GM21423 (cell line): ENCODE data around the gene KRT7.
"Not testable (repeated sequence)": the region's sequence is repeated elsewhere in the genome, so short reads cannot be mapped to it uniquely, and the experiment has no call there.

Experiments used
- ATAC-seq: cut with Tn5 transposase; IDR thresholded peaks from one replicate; pipeline ENCODE4 v1.9.1; 2021; ENCODE audit warnings: mild to moderate bottlenecking, moderate library complexity; ENCODE audit not compliant: unreplicated experiment

The KRT7 gene

DNA sequence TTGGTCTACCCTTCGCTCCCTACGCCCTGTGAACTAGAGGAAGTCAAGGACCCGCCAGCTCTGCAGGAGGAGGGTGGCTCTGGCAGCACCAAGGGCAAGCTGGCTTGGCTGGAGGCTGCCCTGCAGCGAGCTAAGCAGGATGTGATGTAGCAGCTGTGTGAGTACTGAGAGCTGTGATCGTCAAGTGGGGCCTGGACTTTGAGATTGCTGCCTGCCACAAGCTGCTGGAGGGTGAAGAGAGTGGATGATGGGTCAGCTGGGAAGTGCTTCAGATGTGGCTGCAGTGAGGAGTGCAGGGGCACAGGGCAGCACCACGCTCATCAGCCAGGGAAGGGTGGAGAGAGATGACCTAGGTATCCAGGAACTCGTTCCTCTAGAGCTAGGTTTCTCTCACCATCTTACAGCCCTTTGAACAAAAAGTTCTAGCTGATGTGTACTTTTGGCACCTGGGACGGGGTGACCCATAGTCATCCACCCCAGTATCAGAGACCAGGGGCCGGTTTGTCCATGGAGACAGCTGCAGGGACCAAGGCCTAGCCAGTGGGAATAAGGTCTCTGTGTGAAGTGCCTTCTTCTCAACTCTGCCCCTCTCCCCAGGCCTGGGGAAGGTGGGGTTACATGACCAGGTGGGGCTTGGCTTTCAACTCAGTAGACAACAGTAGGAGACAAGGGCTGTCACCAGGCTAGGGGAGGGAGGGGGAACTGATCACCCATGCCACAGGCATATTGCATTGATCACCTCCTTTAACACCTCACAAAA, 44.6 kb downstream of the KRT7 start:
- ATAC-seq: no peak

GRCh38 chr12:52278575-52279421, 45.8 kb downstream of the KRT7 start:
- ATAC-seq: peak; percentile 83

GRCh38 chr12:52279422-52280318, 46.6 kb downstream of the KRT7 start:
- no peak for ATAC-seq

DNA sequence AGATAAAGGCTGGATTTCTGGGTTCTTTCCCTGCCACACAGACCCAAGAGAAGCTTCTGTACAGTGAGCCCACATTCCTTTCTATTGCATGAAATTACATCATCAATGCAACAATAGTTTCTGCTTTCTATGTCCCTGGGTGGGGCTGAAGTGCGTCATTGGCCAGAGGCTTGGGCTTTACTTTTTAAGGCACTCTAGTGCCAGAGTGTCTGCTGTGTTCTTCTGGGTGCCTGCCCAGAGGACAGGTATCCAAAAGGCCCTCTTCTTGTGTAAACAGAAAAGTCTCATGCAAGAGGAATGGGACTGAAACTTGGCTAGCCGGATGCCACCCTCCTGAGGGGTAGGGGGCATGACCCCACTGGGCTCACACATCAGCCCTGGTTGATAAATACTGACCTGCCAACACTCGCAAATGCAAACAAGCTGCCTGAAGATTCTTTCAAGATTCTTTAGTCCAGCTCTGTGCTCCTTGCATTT, 47.3 kb downstream of the KRT7 start:
- ATAC-seq: no peak

GRCh38 chr12:52280796-52281560, 47.9 kb downstream of the KRT7 start:
- no peak for ATAC-seq

GRCh38 chr12:52284562-52285171, 51.6 kb downstream of the KRT7 start:
- ATAC-seq: no peak

DNA sequence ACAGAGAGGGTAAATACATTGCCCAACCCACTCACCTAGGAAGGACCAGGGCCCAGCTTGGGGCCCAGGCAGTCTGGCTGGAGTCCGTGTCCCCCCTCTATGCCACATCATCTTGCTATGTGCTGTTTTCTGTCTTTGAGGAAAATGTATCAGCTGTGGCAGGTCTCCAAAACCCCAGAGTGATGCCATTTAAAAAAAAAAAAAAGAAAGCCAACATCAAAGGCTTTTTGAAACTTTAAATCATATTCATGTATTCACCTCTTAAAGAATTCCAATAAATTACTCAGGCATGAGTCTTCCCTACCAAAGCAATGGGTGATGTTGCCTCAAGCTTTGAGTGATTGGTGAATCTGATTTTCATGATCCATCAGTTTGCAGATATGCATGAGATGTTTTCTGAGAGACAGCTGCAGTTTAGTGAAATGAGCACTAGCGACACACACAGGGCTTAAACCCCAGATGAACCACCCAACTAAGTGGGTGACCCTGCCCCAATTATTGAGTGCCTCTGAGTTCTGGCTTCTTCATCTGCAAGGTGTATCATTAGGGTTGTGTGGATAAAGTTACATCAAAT, 52.2 kb downstream of the KRT7 start:
- ATAC-seq: no peak

- ATAC-seq: no peak
Measured at GRCh38 chr12:52285851-52286530, 52.9 kb downstream of the KRT7 start.

DNA sequence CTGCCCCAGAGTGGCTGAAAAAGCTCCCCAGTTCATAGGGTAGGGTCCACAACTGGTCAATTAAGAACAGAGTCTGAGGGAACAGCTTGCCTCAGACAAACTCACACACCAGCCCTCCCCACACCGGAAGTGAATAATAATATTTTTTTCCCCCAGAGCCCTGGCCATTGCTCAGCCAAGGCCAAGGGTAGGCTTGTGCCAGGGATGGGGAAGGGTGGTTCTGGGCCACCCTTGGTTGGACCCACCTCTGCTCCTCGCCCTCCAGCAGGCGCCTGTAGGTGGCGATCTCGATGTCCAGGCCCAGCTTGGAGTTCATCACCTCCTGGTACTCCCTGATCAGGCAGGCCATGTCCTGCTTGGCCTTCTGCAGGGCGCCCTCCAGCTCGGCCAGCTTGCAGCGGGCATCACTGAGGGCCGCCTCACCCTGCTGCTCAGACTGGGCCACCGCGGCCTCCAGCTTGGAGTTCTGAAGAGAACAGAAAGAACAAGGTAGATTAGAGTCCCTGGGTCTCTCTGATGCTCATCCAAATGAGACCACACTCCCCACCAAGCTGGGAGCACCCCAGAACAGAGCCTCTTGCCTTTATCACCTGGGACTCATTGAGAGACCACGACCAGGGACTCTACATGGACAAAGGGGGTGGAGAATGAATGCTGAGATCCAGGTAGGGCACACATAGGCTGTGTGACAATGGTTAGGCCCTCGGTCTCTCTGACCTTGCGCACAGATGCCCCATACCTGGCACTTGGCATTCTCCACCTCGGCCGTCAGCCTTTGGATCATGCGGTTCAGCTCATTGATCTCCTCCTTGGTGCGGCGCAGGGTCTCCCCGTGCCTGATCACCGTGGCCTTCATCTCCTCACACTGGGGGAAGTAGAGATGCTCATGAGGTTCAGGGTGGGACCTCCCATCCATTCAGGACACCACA, 54.1 kb downstream of the KRT7 start:
- ATAC-seq: not testable (repeated sequence)

- ATAC-seq: peak; percentile 97
Measured at GRCh38 chr12:52287816-52288805, 55.1 kb downstream of the KRT7 start.

DNA sequence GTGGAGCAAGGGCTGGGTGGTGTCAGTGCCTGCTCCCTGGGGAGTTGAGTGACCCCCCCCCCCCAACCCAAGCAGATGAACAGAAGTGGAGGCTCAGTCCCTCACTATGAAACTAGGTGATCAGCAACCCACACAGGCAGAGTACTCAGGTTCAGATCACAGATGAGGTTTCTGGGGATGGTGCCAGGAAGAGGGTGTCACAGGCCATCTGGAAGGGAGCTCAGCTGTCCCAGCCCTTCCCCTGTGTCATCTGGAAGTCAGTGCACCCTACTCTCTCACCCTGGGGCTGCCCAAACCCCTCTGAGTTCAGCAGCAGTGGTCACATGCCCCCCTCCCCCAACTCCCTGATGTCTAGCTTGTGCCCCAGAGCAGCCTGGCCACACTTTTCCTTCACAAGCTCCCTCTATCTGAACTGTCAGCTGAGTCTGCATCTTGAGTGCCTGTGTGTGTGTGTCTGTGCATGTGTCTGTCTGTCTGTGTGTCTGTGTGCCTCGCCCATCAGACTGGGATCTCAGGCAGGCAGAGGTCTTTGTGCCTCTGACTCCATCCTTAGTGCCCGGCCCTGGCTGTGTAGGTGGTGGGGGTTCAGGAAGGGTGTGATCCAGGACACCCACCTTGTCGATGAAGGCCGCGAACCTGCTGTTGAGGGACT, 57.6 kb downstream of the KRT7 start:
- not testable (repeated sequence) for ATAC-seq

DNA sequence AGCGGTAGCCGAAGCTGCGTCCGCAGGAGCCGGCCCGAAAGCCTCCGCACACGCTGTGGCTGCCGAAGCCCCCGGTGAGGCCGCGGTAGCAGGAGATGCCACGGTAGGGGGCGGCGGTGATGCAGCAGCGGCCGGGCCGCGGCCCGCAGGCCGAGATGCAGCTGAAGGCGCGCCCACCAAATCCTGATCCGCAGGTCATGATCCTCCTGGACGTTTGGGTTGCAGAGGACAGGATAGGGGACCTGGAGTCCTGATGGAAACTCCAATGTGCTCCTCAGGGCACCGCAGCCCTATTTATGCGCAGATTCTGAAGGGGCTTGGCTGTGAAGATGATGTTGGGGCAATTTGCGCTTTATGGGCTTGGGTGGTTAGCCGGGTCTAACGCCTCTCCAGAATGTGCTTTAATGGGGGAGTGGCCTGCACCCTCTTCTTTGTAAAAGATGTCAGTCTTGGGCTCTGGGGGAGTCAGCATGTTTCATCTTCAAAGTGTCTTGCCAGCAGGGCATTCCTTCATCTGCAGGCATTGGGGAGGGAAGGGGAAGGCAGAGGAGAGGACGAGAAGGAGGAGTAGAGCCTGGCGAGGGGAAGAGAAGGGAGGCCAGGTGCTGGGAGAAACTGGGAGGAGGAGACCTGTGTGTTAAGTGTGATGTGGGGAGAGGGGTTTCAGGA, 58.4 kb downstream of the KRT7 start, which contains the start of gene KRT81:
TSS of gene KRT81 (minus strand) at position 268 of the 669 bp plus-strand sequence. CDS start at position 199, 69 bp downstream.
- ATAC-seq: no peak

DNA sequence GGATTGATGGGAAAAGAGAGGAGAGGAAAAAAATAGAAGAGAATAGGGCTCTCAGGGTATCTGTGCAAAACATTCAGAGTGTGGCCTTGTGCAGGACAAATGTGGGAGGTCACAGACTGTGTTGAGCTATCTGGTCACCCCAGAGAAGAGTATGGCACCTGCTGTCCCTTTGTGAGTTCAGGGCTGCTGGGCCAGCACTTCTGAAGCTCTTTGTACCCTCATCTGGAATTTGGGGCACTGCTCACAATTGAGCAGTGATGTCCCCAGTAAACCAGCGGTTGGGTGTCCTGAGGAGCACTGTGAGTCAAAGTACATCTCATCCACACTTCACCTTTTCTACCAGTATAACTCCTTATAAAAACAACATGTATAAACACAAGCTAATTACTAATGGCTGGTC, 60.9 kb downstream of the KRT7 start:
- ATAC-seq: no peak

DNA sequence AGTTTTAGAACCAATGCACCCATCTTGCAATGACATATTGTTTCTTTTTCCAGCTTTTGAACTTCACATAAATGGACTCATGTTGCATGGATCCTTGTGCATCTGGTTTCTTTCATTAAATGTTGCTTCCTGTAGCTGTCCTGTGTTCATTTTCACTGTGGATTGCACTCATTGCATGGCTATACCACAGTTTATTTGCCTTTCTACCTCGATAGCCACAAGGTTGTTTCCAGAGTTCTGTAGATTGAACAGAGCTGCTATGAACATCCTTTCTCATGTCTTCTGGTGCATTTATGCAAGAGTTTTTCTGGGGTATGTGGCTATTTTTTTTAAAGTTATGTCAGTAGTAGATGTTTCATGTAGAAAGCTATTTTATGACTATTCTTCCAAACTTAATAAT, 61.8 kb downstream of the KRT7 start:
- no peak for ATAC-seq

GRCh38 chr12:52295663-52296062, 62.6 kb downstream of the KRT7 start:
- ATAC-seq: no peak
